IMR-90 (cell line): ENCODE measurements around the gene CRYBB1. TPM values are rescaled to one million over a fixed set of nuclear protein-coding genes. Genes with fewer than 3 reads are reported as not detected.

Experiments
- ATAC-seq: fragments of 200-7000 bp; cut with Tn5 transposase; 2 replicates; pipeline ENCODE4 v1.9.1; 2020; ENCODE audit warnings: low read depth, mild to moderate bottlenecking, moderate library complexity
- BruUV-seq: library from RNA; stranded (reverse); fragments of 400-500 nt; replicated peaks from 2 replicates; lab custom pipeline; 2021; lab: Mats Ljungman, UMichigan
- CTCF ChIA-PET: fragments of 300-600 bp; formaldehyde crosslinking; extraction: SDS; loops from one replicate; lab custom pipeline; 2021; ENCODE audit warnings: antibody characterized with exemption; lab: Yijun Ruan, JAX
- POLR2A ChIA-PET: fragments of 300-600 bp; sonication (Branson Sonifier 250); formaldehyde crosslinking; loops from one replicate; lab custom pipeline; 2022; ENCODE audit warnings: antibody characterized with exemption; ENCODE audit not compliant: unreplicated experiment; lab: Charles Lee
- DNase-seq: peaks from one replicate; pipeline ENCODE4 v3.0.0; 2013
- H2AFZ ChIP-seq: replicated peaks from 2 replicates; pipeline ENCODE3; 2013; ENCODE audit warnings: low read length, mild to moderate bottlenecking; ENCODE audit not compliant: poor library complexity
- H2AK5ac ChIP-seq: 2 replicates; pipeline ENCODE4 v1.6.1; 2013; ENCODE audit warnings: low read depth, low read length, inconsistent platforms
- H2AK9ac ChIP-seq: replicated peaks from 2 replicates; pipeline ENCODE3; 2013; ENCODE audit warnings: mild to moderate bottlenecking, low read depth, low read length, moderate library complexity; ENCODE audit not compliant: poor library complexity
- H2BK120ac ChIP-seq: 2 replicates; pipeline ENCODE4 v1.6.1; 2013; ENCODE audit warnings: low read depth, low read length, inconsistent platforms
- H2BK15ac ChIP-seq: 3 replicates; pipeline ENCODE4 v1.6.1; 2013; ENCODE audit warnings: low read depth, low read length, inconsistent platforms
- H2BK20ac ChIP-seq: 2 replicates; pipeline ENCODE4 v1.6.1; 2013; ENCODE audit warnings: low read depth, mild to moderate bottlenecking, inconsistent platforms, low read length, moderate library complexity
- H2BK5ac ChIP-seq: 2 replicates; pipeline ENCODE4 v1.6.1; 2013; ENCODE audit warnings: mild to moderate bottlenecking, low read depth, low read length, inconsistent platforms; ENCODE audit not compliant: poor library complexity, severe bottlenecking
- H3K14ac ChIP-seq: replicated peaks from 2 replicates; pipeline ENCODE4 v1.6.1; 2013; ENCODE audit warnings: low read depth, low read length, inconsistent platforms
- H3K18ac ChIP-seq: 2 replicates; pipeline ENCODE4 v1.6.1; 2013; ENCODE audit warnings: low read depth, low read length, control low read depth
- H3K23ac ChIP-seq: 2 replicates; pipeline ENCODE4 v1.6.1; 2013; ENCODE audit warnings: low read depth, low read length, inconsistent platforms
- H3K27ac ChIP-seq: 2 replicates; pipeline ENCODE4 v1.5.1; 2013; ENCODE audit warnings: mild to moderate bottlenecking, control low read depth, low read length; ENCODE audit not compliant: insufficient read depth
- H3K27me3 ChIP-seq: 2 replicates; pipeline ENCODE4 v1.6.1; 2013; ENCODE audit warnings: low read length; ENCODE audit not compliant: control insufficient read depth, insufficient read depth
- H3K36me3 ChIP-seq: 2 replicates; pipeline ENCODE4 v1.6.1; 2013; ENCODE audit warnings: low read length, mixed read lengths; ENCODE audit not compliant: control insufficient read depth, insufficient read depth
- H3K4ac ChIP-seq: 2 replicates; pipeline ENCODE4 v1.6.1; 2013; ENCODE audit warnings: low read depth, low read length, inconsistent platforms
- H3K4me1 ChIP-seq: 2 replicates; pipeline ENCODE4 v1.6.1; 2013; ENCODE audit warnings: low read length, mixed read lengths; ENCODE audit not compliant: control insufficient read depth, insufficient read depth
- H3K4me2 ChIP-seq: 2 replicates; pipeline ENCODE4 v1.6.1; 2013; ENCODE audit warnings: low read depth, mild to moderate bottlenecking, control low read depth, low read length, moderate library complexity
- H3K4me3 ChIP-seq: 2 replicates; pipeline ENCODE4 v1.5.1; 2013; ENCODE audit warnings: low read depth, mild to moderate bottlenecking, control low read depth, low read length, moderate library complexity; ENCODE audit not compliant: insufficient read depth
- H3K56ac ChIP-seq: 2 replicates; pipeline ENCODE4 v1.6.1; 2013; ENCODE audit warnings: low read length, inconsistent platforms; ENCODE audit not compliant: insufficient read depth; ENCODE audit errors: extremely low read depth
- H3K79me1 ChIP-seq, 2 experiments: 2 replicates each; pipeline ENCODE4 v1.6.1; 2013; ENCODE audit warnings: low read length in 2 of 2, inconsistent platforms in 1 of 2, low read depth in 1 of 2
- H3K9ac ChIP-seq: 2 replicates; pipeline ENCODE4 v1.6.1; 2013; ENCODE audit warnings: low read depth, low read length, control low read depth
- H3K9me1 ChIP-seq: 2 replicates; pipeline ENCODE4 v1.6.1; 2013; ENCODE audit warnings: low read length, inconsistent platforms; ENCODE audit not compliant: insufficient read depth
- H3K9me3 ChIP-seq: 2 replicates; pipeline ENCODE4 v1.6.1; 2013; ENCODE audit warnings: low read length; ENCODE audit not compliant: control insufficient read depth, insufficient read depth
- H4K20me1 ChIP-seq: 2 replicates; pipeline ENCODE4 v1.6.1; 2013; ENCODE audit warnings: low read length, inconsistent platforms; ENCODE audit not compliant: insufficient read depth
- H4K5ac ChIP-seq: 2 replicates; pipeline ENCODE4 v1.6.1; 2013; ENCODE audit warnings: mild to moderate bottlenecking, low read depth, low read length, control low read depth
- H4K8ac ChIP-seq, 2 experiments: 2 replicates each; pipeline ENCODE4 v1.6.1; 2013; ENCODE audit warnings: low read depth in 2 of 2, low read length in 2 of 2, control low read depth in 1 of 2, inconsistent platforms in 1 of 2
- H4K91ac ChIP-seq: 2 replicates; pipeline ENCODE4 v1.6.1; 2013; ENCODE audit warnings: low read depth, low read length, inconsistent platforms; ENCODE audit not compliant: insufficient read depth
- BHLHE40 ChIP-seq: fragments of 150-350 bp; IDR thresholded peaks from 2 replicates; pipeline ENCODE4 v1.6.1; 2016; ENCODE audit warnings: mild to moderate bottlenecking, low read depth, low read length
- CHD1 ChIP-seq: IDR thresholded peaks from 2 replicates; pipeline ENCODE4 v1.6.1; 2012; ENCODE audit warnings: low read depth, low read length, improper control_type of control experiment
- CTCF ChIP-seq: conservative IDR thresholded peaks from 2 replicates; pipeline ENCODE4 v1.5.1; 2012; ENCODE audit warnings: mild to moderate bottlenecking, low read depth, low read length, improper control_type of control experiment
- ELK1 ChIP-seq: fragments of 150-350 bp; IDR thresholded peaks from 2 replicates; pipeline ENCODE4 v1.6.1; 2016; ENCODE audit warnings: low read depth, mild to moderate bottlenecking, low read length, moderate library complexity, borderline replicate concordance
- FOS ChIP-seq: fragments of 150-350 bp; IDR thresholded peaks from 2 replicates; pipeline ENCODE4 v1.6.1; 2016; ENCODE audit warnings: low read depth, low read length
- MAFK ChIP-seq: IDR thresholded peaks from 2 replicates; pipeline ENCODE4 v1.6.1; 2012; ENCODE audit warnings: low read depth, low read length, improper control_type of control experiment
- MAZ ChIP-seq: IDR thresholded peaks from 2 replicates; pipeline ENCODE4 v1.6.1; 2012; ENCODE audit warnings: low read depth, mild to moderate bottlenecking, low read length, improper control_type of control experiment, moderate library complexity, borderline replicate concordance
- MXI1 ChIP-seq: IDR thresholded peaks from 2 replicates; pipeline ENCODE4 v1.6.1; 2012; ENCODE audit warnings: low read depth, mild to moderate bottlenecking, low read length, moderate library complexity, borderline replicate concordance
- NFE2L2 ChIP-seq: fragments of 150-350 bp; IDR thresholded peaks from 2 replicates; pipeline ENCODE4 v1.6.1; 2016; ENCODE audit warnings: low read depth, mild to moderate bottlenecking, low read length
- POLR2A ChIP-seq: IDR thresholded peaks from 2 replicates; pipeline ENCODE4 v1.6.1; 2012; ENCODE audit warnings: mild to moderate bottlenecking, low read depth, low read length
- RAD21 ChIP-seq: IDR thresholded peaks from 2 replicates; pipeline ENCODE4 v1.6.1; 2012; ENCODE audit warnings: low read length, improper control_type of control experiment
- RCOR1 ChIP-seq: IDR thresholded peaks from 2 replicates; pipeline ENCODE4 v1.6.1; 2012; ENCODE audit warnings: mild to moderate bottlenecking, low read length, improper control_type of control experiment; ENCODE audit not compliant: insufficient replicate concordance
- RFX5 ChIP-seq: IDR thresholded peaks from 2 replicates; pipeline ENCODE4 v1.8.0; 2012; ENCODE audit warnings: low read depth, mild to moderate bottlenecking, low read length, moderate library complexity
- SMC3 ChIP-seq: fragments of 150-350 bp; IDR thresholded peaks from 2 replicates; pipeline ENCODE4 v1.6.1; 2016; ENCODE audit warnings: low read depth, mild to moderate bottlenecking, antibody characterized with exemption, low read length, moderate library complexity
- WGBS, 2 experiments: methylation state at CpG; one replicate each; pipeline versions ENCODE4 v1.1.5 to v1.1.7; 2013; ENCODE audit warnings: missing lambda C conversion rate in 2 of 2; ENCODE audit not compliant: insufficient read length in 1 of 2; ENCODE audit errors: extremely low coverage in 2 of 2; 5-methylcytosine and 5-hydroxymethylcytosine counted together
- dilution Hi-C: fragments of 300-500 bp; cut with HindIII; formaldehyde crosslinking; loops from one replicate; pipeline ENCODE4 v1.14.3; 2018; ENCODE audit warnings: low sequenced_read_pairs; ENCODE audit not compliant: unreplicated experiment
- in situ Hi-C: fragments of 300-500 bp; cut with MboI; formaldehyde crosslinking; loops from 3 replicates; pipeline ENCODE4 v1.14.3; 2019; ENCODE audit warnings: low sequenced_read_pairs, inconsistent platforms, mixed read lengths
- intact Hi-C: fragments of 100-400 bp; cut with micrococcal nuclease; formaldehyde crosslinking; loops from 2 replicates; pipeline ENCODE4 v1.10.0; 2022
- polyA plus RNA-seq, 3 experiments: library from polyadenylated mRNA; depleted of rRNA; stranded (reverse); fragments of >200 nt; gene quantifications; 2 replicates each; pipeline ENCODE4 v1.2.3, GENCODE V29; 2012; ENCODE audit warnings: low replicate concordance in 1 of 3
- total RNA-seq: library from RNA; depleted of rRNA; stranded (reverse); fragments of >200 nt; gene quantifications from 2 replicates; pipeline ENCODE4 v1.2.3, GENCODE V29; 2012

The CRYBB1 gene
- total and polyA plus RNA-seq, 2 of the 4 experiments (the other 2 are of a cell fraction): not detected

GRCh38 chr22:26585104-26585790 is 32.6 kb downstream of the CRYBB1 start (continued):
- no peak for TF ChIP-seq RCOR1
- TF ChIP-seq NFE2L2: no peak

GRCh38 chr22:26584010-26584409 is 33.8 kb downstream of the CRYBB1 start:
- H3K56ac ChIP-seq: no peak overlapping the region
- H2BK120ac ChIP-seq: no peak overlapping the region
- no peak overlapping the region for H4K91ac ChIP-seq
- intact Hi-C loops: no loop called here
- ChIA-PET CTCF (no interaction called here), POLR2A (interaction anchor here (0.6 kb wide), 1 partner anchor 83 kb away, joined by 3 read pairs; no protein-coding TSS in a partner anchor)
- no peak overlapping the region for H3K27ac ChIP-seq
- H3K36me3 ChIP-seq: no peaks in the 10 kb centered on the region; the same call in 1 of the 2 replicates
- dilution Hi-C loops: no loop called here
- H3K23ac ChIP-seq: peak overlapping the region; percentile 16; the same call in 1 of the 2 replicates
- no peak overlapping the region for H4K8ac ChIP-seq
- peaks cover 12% of the 10 kb centered on the region for H3K4me1 ChIP-seq
- H3K79me1 ChIP-seq: peaks cover 38 to 83% of the 10 kb centered on the region in 2 experiments
- peak overlapping the region; percentile 10; the same call in 1 of the 2 replicates for H2AK5ac ChIP-seq
- peak overlapping the region; percentile 86 for H2AK9ac ChIP-seq
- H3K4me3 ChIP-seq: no peak overlapping the region
- no peak overlapping the region for H3K9ac ChIP-seq
- H4K20me1 ChIP-seq: peaks cover 41% of the 10 kb centered on the region; the same call in 1 of the 2 replicates
- H3K14ac ChIP-seq: peak overlapping the region; percentile 78; the same call in 1 of the 2 replicates
- no peak overlapping the region for H2BK15ac ChIP-seq
- DNase-seq: no peak
- WGBS, 2 experiments: no CpG with 5 or more reads among the region's 4 CpGs
- no peak overlapping the region for H3K4me2 ChIP-seq
- H3K4ac ChIP-seq: 0 out of 2 replicates have a peak overlapping the region, but pooled peaks have one; percentile 37
- no peak overlapping the region for H2BK5ac ChIP-seq
- H3K27me3 ChIP-seq: no peaks in the 10 kb centered on the region
- no peaks in the 10 kb centered on the region for H3K9me3 ChIP-seq
- in situ Hi-C loops: no loop called here
- no peak overlapping the region for H2BK20ac ChIP-seq
- H3K9me1 ChIP-seq: peaks cover 24% of the 10 kb centered on the region
- H3K18ac ChIP-seq: no peak overlapping the region
- no peak overlapping the region for H2AFZ ChIP-seq
- no TSS peak for BruUV-seq
- no peak overlapping the region for H4K5ac ChIP-seq
- no peak for ATAC-seq
- no peak for TF ChIP-seq CHD1
- TF ChIP-seq MXI1: no peak
- no peak for TF ChIP-seq SMC3
- TF ChIP-seq POLR2A: no peak
- no peak for TF ChIP-seq NFE2L2
- TF ChIP-seq RAD21: no peak
- no peak for TF ChIP-seq MAZ
- no peak for TF ChIP-seq ELK1
- TF ChIP-seq BHLHE40: no peak
- no peak for TF ChIP-seq RCOR1
- no peak for TF ChIP-seq FOS
- TF ChIP-seq CTCF: no peak
- no peak for TF ChIP-seq RFX5
- no peak for TF ChIP-seq MAFK
